ENCODE data around the gene DYNC1LI1.

DYNC1LI1 gene

DNA sequence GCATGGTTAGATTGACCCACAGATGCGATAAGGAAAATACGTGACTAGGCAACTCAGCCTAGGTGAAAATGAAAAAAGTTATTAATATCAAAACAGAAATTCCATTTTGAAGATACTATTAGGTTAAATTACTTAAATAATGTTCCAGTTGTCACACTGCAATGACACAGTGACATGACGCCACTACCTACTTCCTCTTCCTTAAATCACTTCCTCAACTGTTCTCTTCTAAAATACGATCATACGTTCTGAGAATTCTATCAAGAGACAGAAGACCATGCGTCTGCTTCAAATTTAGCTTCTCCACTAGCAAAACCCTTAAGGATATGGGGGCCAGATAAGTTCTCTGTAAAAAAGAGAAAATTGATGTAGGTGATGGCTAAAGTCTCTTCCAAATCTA lies 86.2 kb downstream of the DYNC1LI1 start:
- no peak for DNase-seq

DNA sequence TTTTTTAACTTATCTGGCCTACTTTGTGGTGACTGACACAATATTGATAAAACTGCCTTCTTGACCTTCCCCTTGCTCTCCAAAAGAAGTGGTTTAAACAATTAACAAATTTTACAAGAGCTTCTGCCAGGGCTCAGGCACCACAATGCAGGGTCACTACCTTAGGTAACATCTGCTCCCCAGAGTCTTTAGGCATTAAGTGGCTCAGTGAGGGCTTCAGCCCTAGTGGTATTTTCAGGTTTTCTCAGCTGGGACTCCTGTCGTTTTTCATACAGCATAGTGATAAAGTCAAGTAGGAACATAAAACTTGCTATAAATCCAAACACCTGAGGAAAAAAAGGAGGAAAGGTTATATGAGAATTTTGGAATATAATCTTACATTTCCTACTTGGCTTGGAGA lies 86.9 kb downstream of the DYNC1LI1 start:
- no peak for DNase-seq

DNA sequence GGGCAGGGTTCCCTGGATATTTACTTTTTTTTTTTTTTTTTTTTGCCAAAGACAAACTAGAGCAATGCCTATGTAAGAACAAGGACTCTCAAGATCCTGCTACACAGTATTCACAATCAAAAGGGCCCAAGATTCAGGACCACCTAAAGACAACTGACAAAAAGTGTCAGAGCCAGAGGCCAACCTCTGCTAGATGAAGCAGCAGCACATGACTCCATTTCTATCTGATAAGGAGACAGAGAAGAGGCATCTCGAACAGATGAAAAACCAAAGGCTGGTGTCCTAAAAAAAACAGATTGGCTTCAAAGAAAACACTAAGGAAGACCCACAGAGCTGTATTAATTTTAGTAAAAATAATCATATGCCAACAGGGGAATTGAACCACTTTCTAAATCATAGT lies 88.0 kb downstream of the DYNC1LI1 start:
- DNase-seq, result no peak

DNA sequence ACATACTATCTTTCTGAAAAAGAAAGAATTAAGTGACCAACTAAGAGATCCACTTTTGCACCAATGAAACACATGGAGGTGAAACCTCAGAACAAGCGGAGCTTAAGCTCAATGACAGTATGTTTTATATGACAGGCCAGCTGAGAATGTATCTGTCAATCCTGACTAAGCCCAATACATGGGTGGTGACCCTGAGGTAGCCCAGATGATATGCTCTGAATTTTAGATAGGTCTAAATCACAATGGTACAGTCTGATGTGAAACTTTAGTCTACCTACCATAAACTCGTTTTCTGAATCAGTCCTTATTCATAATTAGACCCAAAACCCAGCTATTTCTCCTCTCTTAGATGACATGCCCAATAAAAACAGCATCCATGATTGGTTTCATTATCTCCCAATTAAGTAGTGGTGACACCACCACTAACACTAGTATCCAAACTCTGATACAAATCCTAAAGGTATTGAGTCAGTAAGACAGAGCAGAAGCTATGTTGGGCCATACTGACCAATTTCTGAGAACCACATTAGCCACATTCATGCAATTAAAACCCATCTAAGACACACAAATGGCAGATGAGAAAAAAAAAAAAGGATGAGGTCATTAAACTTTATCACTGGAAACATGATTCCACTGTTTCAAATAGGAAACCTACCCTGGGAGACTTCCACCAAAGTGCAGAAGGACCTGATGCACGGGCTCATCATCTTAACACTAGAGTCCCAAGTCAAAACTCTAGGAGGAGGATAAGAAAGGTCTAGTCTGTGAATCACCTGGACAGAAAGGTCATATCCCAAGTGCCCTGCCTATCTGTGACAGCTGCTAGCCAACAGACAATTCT lies 88.6 kb downstream of the DYNC1LI1 start:
- no peak for DNase-seq

DNA sequence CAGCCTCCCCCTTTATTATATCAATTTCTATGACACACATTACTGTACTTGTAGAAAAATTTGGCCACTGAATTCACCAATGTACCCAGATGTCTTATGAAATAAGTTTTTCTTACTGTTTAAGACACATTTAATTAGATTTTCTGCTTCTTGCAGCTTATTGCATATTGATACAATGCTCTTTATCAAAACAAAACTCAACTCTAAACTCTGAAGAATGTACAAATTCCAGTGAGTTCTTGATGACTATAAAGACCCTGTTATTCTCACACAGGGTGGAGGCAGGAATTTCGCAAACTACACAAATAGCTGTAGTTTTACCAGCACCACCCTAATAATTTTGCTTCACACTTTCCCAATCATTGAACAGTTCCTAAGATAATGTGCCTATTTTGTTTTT lies 90.1 kb downstream of the DYNC1LI1 start:
- DNase-seq, result no peak
